NB4 (cell line): Measurements from ENCODE around the gene NTM.
A peak's percentile ranks its signal among the peaks of the same experiment; 100 is the strongest.

Experiments used
- DNase-seq: peaks from one replicate; pipeline ENCODE4 v3.0.0; 2010; ENCODE audit warnings: low read depth
- H3K4me3 ChIP-seq: one replicate; pipeline ENCODE4 v1.5.1; 2011; ENCODE audit warnings: mild to moderate bottlenecking, low read depth, low read length, moderate library complexity
- MYC ChIP-seq: IDR thresholded peaks from 2 replicates; pipeline ENCODE4 v1.6.1; 2011; ENCODE audit warnings: low read depth, low read length
- POLR2A ChIP-seq: IDR thresholded peaks from 2 replicates; pipeline ENCODE4 v1.6.1; 2011; ENCODE audit warnings: mild to moderate bottlenecking; ENCODE audit not compliant: insufficient read length; ENCODE audit errors: extremely low read depth
- TF ChIP-seq, protein P1 (sequence below): IDR thresholded peaks from 2 replicates; pipeline ENCODE4 v1.6.1; 2011; ENCODE audit warnings: low read depth, low read length
- TF ChIP-seq, protein P2 (sequence below): IDR thresholded peaks from one replicate; pipeline ENCODE4 v1.5.1; 2012; ENCODE audit warnings: low read depth, low read length

The NTM gene

GRCh38 chr11:131924457-131925201 is 554.2 kb downstream of the NTM start:
- TF ChIP-seq POLR2A (no peak), MYC (no peak)
- TF ChIP-seq, protein P1, sequence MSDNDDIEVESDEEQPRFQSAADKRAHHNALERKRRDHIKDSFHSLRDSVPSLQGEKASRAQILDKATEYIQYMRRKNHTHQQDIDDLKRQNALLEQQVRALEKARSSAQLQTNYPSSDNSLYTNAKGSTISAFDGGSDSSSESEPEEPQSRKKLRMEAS = no peak
- TF ChIP-seq, protein P2, sequence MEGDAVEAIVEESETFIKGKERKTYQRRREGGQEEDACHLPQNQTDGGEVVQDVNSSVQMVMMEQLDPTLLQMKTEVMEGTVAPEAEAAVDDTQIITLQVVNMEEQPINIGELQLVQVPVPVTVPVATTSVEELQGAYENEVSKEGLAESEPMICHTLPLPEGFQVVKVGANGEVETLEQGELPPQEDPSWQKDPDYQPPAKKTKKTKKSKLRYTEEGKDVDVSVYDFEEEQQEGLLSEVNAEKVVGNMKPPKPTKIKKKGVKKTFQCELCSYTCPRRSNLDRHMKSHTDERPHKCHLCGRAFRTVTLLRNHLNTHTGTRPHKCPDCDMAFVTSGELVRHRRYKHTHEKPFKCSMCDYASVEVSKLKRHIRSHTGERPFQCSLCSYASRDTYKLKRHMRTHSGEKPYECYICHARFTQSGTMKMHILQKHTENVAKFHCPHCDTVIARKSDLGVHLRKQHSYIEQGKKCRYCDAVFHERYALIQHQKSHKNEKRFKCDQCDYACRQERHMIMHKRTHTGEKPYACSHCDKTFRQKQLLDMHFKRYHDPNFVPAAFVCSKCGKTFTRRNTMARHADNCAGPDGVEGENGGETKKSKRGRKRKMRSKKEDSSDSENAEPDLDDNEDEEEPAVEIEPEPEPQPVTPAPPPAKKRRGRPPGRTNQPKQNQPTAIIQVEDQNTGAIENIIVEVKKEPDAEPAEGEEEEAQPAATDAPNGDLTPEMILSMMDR = no peak
- DNase-seq = no peak
- no peak overlapping the region for H3K4me3 ChIP-seq

- DNase-seq = no peak
- H3K4me3 ChIP-seq = no peak overlapping the region
- TF ChIP-seq, protein P2 = no peak
- TF ChIP-seq, protein P1 = no peak
- TF ChIP-seq MYC (no peak), POLR2A (no peak)
Observed at GRCh38 chr11:131925829-131926228, 555.4 kb downstream of the NTM start.

GRCh38 chr11:131928992-131929391 is 558.6 kb downstream of the NTM start:
- DNase-seq = peak; percentile 79
- TF ChIP-seq, protein P1 = 0 out of 2 replicates have a peak, but pooled peaks have one; percentile 13
- TF ChIP-seq, protein P2 = no peak
- H3K4me3 ChIP-seq = no peak overlapping the region

DNA sequence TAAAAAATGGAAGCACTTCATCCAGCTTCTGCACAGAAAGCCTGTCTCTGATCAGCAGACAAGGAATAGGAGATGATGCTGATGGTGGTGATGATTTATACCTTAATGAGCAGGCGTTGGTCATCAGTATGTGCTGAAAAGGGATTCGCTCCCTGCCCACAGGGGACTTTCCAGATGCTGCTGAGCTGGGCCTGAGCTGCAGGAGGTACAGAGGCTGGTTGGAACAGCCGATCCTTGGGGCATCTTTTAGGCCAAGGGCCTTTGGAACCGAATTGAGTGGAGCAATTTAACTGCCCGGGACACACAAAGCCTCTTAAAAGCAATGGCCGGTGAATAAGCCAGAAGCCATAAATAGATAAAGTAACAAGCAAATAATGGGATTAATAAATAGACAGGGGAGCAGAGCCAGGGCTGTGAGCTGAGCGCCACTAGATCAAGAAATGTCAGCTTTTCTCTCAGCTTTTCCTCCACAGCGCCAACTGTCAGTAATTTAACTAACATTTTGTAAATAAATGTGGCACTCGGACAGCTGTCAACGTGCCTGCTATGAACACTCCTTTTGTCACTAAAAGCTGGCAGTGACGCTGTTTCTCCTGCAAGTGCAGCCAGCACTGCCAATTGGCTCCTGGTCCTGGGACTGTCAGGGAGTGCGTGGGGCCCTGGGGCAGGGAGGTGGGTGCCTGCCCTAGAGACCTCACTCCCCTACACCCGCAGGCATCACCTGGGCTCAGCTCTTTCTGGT is 562.3 kb downstream of the NTM start:
- H3K4me3 ChIP-seq = no peak overlapping the region
- DNase-seq = no peak
- TF ChIP-seq POLR2A (no peak), MYC (no peak)
- TF ChIP-seq, protein P2 = no peak
- TF ChIP-seq, protein P1 = no peak

- TF ChIP-seq, protein P1 = no peak
- TF ChIP-seq POLR2A = no peak
- no peak for TF ChIP-seq MYC
- H3K4me3 ChIP-seq = no peak overlapping the region
- DNase-seq = no peak
Observed at GRCh38 chr11:131934006-131934405, 563.6 kb downstream of the NTM start.

GRCh38 chr11:131938351-131938751 is 567.9 kb downstream of the NTM start:
- H3K4me3 ChIP-seq = no peak overlapping the region
- TF ChIP-seq, protein P1 = no peak
- TF ChIP-seq, protein P2 = no peak
- TF ChIP-seq MYC (no peak), POLR2A (no peak)
- no peak for DNase-seq
